OCI-LY1 (cell line): ENCODE data around the gene KCNIP4.

Source experiments
- EZH2 ChIP-seq: fragments of 200-600 bp; sonication (generic), shearing (Covaris generic); IDR thresholded peaks from 2 replicates; pipeline ENCODE4 v1.8.0; 2017; ENCODE audit warnings: borderline replicate concordance, mixed run types, mild to moderate bottlenecking, antibody characterized with exemption, low read length, moderate library complexity, mixed read lengths
- TF ChIP-seq, protein P1 (sequence below): fragments of 200-600 bp; sonication (generic), shearing (Covaris generic); IDR thresholded peaks from 2 replicates; pipeline ENCODE4 v1.5.1; 2017; ENCODE audit warnings: mild to moderate bottlenecking, antibody characterized with exemption, low read length, moderate library complexity, mixed read lengths

DNA sequence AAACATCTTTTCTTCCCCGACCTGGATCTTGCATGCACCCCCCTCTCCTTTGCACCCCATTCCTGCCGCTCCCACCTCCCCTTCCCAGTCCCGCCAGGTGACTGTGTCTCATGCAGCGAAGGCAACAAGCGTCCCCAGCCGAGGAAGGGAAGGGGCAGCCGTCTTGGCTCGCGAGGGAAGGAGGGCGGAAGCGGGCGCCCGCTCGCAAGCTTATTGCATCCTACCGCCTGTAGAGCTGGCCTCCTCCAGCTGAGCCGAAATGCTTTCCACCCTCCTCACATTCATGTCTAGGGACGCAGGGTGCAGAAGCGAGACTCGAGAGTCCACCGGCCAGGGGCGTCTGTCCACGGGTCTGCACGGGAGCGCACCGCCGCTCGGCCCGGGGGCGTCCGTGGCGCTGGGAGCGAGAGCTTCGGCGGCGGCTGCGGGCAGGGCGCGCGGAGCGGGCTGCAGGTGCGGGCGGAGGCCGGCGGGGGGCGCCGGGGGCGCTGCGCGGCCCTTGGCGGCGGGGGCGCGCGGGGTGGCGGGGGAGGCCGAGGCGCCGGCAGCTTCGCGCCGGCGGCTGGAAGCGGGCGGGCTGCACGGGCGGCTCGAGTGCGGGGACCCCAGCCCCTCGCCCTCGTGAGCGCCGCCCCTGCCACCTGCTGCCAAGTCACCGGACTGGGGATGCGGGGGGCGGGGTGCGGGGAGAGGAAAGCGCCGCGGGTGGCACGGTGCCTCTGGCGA lies at the start of gene KCNIP4:
- TF ChIP-seq, protein P1, sequence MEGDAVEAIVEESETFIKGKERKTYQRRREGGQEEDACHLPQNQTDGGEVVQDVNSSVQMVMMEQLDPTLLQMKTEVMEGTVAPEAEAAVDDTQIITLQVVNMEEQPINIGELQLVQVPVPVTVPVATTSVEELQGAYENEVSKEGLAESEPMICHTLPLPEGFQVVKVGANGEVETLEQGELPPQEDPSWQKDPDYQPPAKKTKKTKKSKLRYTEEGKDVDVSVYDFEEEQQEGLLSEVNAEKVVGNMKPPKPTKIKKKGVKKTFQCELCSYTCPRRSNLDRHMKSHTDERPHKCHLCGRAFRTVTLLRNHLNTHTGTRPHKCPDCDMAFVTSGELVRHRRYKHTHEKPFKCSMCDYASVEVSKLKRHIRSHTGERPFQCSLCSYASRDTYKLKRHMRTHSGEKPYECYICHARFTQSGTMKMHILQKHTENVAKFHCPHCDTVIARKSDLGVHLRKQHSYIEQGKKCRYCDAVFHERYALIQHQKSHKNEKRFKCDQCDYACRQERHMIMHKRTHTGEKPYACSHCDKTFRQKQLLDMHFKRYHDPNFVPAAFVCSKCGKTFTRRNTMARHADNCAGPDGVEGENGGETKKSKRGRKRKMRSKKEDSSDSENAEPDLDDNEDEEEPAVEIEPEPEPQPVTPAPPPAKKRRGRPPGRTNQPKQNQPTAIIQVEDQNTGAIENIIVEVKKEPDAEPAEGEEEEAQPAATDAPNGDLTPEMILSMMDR: no peak
- TF ChIP-seq EZH2: no peak
